ENCODE measurements around the gene BAHD1. TPM values are rescaled to one million over a fixed set of nuclear protein-coding genes. Genes with fewer than 3 reads are reported as not detected.

BAHD1 gene
- 10 to 100 TPM; 11.6 to 29.6 (median 22.3) TPM for total RNA-seq

GRCh38 chr15:40440743-40441564, at the start of gene BAHD1:
TSS of gene BAHD1 (plus strand) at chr15:40440953. CDS start at chr15:40458465, 17,512 bp downstream.
- intact Hi-C loops (cut with DNase I): loop anchor here (10.0 kb wide), 1 partner anchor 154 kb away; the partner anchor contains the start of gene KNL1
- no CpG with 5 or more reads among the region's 119 CpGs for WGBS
- Histone ChIP-seq H3K27me3 (peaks cover 0 to 31% (median 12%) of the 10 kb centered on the region in 4 donors), H3K4me1 (peaks cover 63 to 75% (median 71%) of the 10 kb centered on the region in 4 donors), H3K36me3 (no peaks in the 10 kb centered on the region), H3K4me3 (peak within 1 kb of the TSS; percentile 96 to 100 (median 96)), H3K9me3 (no peaks in the 10 kb centered on the region), H3K27ac (replicated peaks in 1 of 4) (peak within 1 kb of the TSS; percentile 84 to 89 (median 86))
- TF ChIP-seq CTCF (IDR thresholded peaks at IDR 0.05) (peak in 1 of 3 experiments; percentile 8), POLR2AphosphoS5 (IDR thresholded peaks at IDR 0.05) (peak; percentile 65 to 71), EP300 (IDR thresholded peaks at IDR 0.05) (no peak), POLR2A (IDR thresholded peaks at IDR 0.05; ENCODE audit: low read depth) (no peak)
- DNase-seq (ENCODE audit: extremely low spot score): peak; percentile 99

- Histone ChIP-seq H3K27me3 (no peaks in the 10 kb centered on the region), H3K4me1 (no peaks in the 10 kb centered on the region), H3K27ac (replicated peaks in 1 of 4) (no peak overlapping the region), H3K36me3 (peaks cover 11 to 60% (median 55%) of the 10 kb centered on the region in 4 donors), H3K9me3 (no peaks in the 10 kb centered on the region), H3K4me3 (no peak overlapping the region)
- no peak for DNase-seq (ENCODE audit: extremely low spot score)
- TF ChIP-seq CTCF (IDR thresholded peaks at IDR 0.05): no peak
- TF ChIP-seq POLR2A (IDR thresholded peaks at IDR 0.05; ENCODE audit: low read depth): no peak
- no peak for TF ChIP-seq POLR2AphosphoS5 (IDR thresholded peaks at IDR 0.05)
- no peak for TF ChIP-seq EP300 (IDR thresholded peaks at IDR 0.05)
- intact Hi-C loops (cut with DNase I): no loop called here
- 94% methylated on average over 4 of the region's 4 CpGs for WGBS
Observed at GRCh38 chr15:40392986-40393948, 47.5 kb upstream of the BAHD1 start.

GRCh38 chr15:40397688-40398412, 42.9 kb upstream of the BAHD1 start:
- Histone ChIP-seq H3K4me3 (no peak overlapping the region), H3K36me3 (peaks cover 0 to 17% (median 15%) of the 10 kb centered on the region in 4 donors), H3K27ac (replicated peaks in 1 of 4) (no peak overlapping the region), H3K27me3 (no peaks in the 10 kb centered on the region), H3K4me1 (no peaks in the 10 kb centered on the region), H3K9me3 (no peaks in the 10 kb centered on the region)
- no peak for TF ChIP-seq POLR2AphosphoS5 (IDR thresholded peaks at IDR 0.05)
- no peak for TF ChIP-seq EP300 (IDR thresholded peaks at IDR 0.05)
- TF ChIP-seq CTCF (IDR thresholded peaks at IDR 0.05): no peak
- no peak for TF ChIP-seq POLR2A (IDR thresholded peaks at IDR 0.05; ENCODE audit: low read depth)
- 95% methylated on average over 8 of the region's 8 CpGs for WGBS
- intact Hi-C loops (cut with DNase I): no loop called here
- DNase-seq (ENCODE audit: extremely low spot score): no peak

GRCh38 chr15:40398413-40398873, 42.3 kb upstream of the BAHD1 start:
- TF ChIP-seq CTCF (IDR thresholded peaks at IDR 0.05): no peak
- TF ChIP-seq POLR2AphosphoS5 (IDR thresholded peaks at IDR 0.05): no peak
- TF ChIP-seq POLR2A (IDR thresholded peaks at IDR 0.05; ENCODE audit: low read depth): no peak
- TF ChIP-seq EP300 (IDR thresholded peaks at IDR 0.05): no peak
- Histone ChIP-seq H3K4me3 (no peak overlapping the region), H3K27me3 (no peaks in the 10 kb centered on the region), H3K27ac (replicated peaks in 1 of 4) (no peak overlapping the region), H3K4me1 (no peaks in the 10 kb centered on the region), H3K9me3 (no peaks in the 10 kb centered on the region), H3K36me3 (peaks cover 0 to 11% (median 9%) of the 10 kb centered on the region in 4 donors)
- intact Hi-C loops (cut with DNase I): no loop called here
- no peak for DNase-seq (ENCODE audit: extremely low spot score)
- 53% methylated on average over 4 of the region's 4 CpGs for WGBS
